OCI-LY3 (cell line): Measurements from ENCODE around the gene HCN2.

ENCODE experiments used
- CTCF ChIP-seq: fragments of 200-600, 300-600 bp; sonication (generic); IDR thresholded peaks from 2 replicates; pipeline ENCODE4 v1.5.1; 2014; ENCODE audit warnings: antibody characterized with exemption, low read length, low read depth
- EZH2phosphoT487 ChIP-seq: fragments of 200-600 bp; shearing (Covaris generic); IDR thresholded peaks from 2 replicates; pipeline ENCODE4 v1.6.1; 2018; ENCODE audit warnings: antibody characterized with exemption, mixed run types, low read depth

GRCh38 chr19:658916-659839 is 69.5 kb downstream of the HCN2 start:
- no peak for TF ChIP-seq CTCF
- TF ChIP-seq EZH2phosphoT487: no peak
